HG03139 (cell line): ENCODE data around the gene TRIM66.
A peak's percentile ranks its signal among the peaks of the same experiment; 100 is the strongest.
"Not testable (repeated sequence)": the region's sequence is repeated elsewhere in the genome, so short reads cannot be mapped to it uniquely, and the experiment has no call there.

Source experiments
- ATAC-seq: cut with Tn5 transposase; IDR thresholded peaks from one replicate; pipeline ENCODE4 v1.9.1; 2021; ENCODE audit not compliant: unreplicated experiment

TRIM66 gene

DNA sequence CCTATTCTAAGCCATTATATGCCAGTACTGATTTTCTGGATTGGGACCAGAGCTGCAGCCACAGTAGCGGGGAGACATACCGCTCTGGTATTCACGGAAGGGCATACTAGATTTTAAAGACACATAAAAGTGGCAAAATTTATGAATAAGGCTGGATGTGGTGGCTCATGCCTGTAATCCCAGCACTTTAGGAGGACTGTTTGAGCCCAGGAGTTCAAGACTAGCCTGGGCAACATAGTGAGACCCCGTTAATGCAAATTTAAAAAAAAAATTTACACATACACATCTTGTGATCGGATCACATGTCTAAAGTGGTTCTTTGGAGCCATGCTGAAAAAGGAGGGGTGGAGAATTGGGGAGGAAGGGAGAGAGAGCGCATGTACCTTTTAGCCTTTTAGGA, 9.1 kb upstream of the TRIM66 start:
- ATAC-seq, result no peak

DNA sequence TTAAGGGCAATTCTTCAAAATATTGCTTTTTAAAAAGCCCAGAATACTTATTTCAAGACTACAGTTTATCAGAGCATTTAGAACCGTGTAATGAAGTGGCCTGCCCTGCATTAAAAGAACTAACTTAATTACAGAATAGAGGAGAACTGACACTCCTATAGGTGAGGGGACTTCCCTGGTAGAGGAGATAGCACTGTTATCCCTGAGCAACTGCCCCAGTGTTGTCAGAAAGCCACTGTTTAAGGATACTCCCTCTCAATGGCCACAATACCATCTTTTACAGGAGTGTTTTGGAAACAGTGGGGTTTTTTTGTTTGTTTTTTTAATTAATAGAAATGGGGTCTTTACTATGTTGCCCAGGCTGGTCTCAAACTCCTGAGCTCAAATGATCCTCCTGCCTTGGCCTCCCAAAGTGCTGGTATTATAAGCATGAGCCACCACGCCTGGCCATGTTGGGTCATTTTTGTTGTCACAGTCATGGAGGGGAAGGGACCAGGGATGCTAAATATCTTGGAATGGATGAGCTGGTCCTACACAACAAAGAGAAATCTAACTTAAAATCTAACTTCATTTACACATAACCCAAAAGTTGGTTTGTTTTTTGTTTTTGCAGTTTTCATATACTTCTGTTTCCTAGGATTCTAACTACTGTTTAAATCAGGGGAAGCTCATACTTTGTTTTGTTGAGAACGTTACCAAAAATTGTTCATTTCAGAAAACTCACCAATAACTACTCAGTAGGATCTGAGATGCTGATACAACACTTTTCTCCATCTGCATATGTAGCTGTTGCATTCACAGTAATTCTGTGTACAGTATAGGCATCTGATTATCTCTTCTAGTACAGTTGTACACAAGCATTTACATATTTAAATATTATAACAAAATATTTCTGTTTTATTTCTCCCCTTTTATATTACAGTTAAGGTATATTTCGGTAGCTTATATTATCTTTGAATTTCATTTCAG, 8.2 kb upstream of the TRIM66 start:
- no peak for ATAC-seq

DNA sequence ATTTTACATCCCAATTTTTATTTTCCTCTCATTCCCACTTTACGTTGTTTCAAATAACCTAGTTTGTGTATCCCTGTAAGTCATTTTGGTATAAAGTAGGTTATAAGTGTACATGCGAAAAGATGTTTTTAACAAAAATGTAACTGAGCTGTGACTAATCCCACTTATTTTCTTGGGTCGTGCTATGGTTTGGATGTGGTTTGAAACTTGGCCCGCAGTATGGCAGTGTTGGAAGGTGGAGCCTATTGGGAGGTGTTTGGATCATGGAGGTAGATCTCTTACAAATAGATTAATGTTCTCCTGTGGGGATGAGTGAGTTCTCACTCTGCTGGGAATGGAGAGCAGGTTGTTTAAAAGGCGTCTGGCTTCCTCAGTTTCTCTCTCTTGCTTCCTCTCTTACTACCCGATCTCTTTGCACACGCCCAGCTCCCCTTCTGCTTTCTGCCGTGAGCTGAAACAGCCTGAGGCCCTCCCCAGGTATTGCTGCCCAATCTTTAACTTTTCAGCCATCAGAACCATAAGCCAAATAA, 7.3 kb upstream of the TRIM66 start:
- no peak for ATAC-seq

DNA sequence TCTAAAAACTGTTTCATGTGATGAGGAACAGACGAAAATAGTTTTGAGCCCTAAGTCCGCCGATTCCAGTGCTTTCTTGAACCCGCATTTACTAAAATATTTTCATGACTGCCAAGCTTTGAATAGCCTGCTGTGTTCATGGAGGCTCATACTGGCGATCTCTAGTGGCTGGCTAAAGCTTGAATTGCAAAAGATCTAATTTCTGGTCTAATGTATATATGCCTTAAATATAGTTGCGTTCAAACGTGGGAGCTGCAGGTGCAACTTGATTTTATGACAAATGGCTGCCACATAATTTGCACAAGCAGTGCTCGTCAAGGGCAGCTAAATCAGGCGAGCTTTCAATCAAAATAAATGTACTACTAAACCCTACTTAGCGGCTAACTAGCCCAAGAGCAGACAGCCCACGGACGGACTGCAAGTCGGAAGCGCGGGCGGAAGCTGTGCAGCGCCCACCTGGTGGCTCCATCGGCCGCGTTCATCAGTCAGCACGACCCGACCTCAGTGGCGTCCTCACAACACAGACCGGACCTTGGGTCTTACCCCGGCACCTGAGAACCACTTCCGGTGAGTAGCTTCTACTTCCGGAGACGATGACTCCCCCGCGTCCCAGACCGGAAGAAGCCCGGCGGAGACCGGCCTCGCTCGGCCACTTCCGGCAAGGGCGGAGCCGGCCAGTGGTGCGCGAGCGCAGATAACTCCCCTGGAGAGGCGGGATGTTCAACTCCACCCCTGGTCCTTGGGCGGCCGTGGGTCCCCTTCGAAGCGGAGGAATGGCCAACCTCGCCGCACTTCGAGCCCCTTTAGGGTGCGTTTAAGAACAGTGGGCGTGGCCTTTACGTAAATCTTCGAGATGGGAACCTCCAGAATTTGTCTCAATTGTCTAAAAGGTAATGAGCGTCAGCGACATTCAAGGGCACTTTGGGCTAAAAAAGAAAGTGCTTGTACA, 6.2 kb upstream of the TRIM66 start:
- ATAC-seq, result peak; percentile 93

DNA sequence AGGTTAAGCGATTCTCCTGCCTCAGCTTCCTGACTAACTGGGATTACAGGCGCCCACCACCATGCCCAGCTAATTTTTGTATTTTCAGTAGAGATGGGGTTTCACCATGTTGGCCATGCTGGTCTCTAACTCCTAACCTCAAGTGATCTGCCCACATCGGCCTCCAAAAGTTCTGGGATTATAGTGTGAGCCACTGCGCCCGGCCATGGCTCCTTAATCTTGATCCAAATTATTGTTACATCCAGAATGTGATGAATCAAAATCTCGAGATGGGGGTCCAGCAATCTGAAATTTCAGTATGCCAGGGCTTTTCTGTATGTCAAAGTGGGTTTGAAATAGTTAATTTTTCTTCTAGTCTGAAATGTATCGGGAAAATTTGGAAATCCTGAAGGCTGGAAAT, 3.9 kb upstream of the TRIM66 start:
- no peak for ATAC-seq

DNA sequence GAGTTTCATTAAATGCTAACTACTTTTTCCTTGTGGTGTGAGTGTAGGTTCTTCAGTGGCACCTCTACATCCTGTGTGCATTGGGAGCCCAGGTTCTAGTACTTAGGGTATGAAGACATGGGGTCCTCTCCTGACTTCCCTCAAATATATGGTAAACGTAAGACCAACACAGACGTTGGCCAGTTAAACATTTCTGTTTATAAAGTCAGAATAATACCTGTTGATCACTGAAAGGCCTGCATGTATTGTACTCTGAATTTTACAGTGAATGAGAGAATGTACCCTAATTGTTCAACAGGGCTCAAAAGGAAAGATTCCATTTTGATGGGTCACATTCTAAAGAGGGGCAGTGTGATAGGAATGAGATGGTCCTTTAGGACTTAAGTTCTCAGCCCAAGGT, 3.4 kb upstream of the TRIM66 start:
- ATAC-seq, result no peak

DNA sequence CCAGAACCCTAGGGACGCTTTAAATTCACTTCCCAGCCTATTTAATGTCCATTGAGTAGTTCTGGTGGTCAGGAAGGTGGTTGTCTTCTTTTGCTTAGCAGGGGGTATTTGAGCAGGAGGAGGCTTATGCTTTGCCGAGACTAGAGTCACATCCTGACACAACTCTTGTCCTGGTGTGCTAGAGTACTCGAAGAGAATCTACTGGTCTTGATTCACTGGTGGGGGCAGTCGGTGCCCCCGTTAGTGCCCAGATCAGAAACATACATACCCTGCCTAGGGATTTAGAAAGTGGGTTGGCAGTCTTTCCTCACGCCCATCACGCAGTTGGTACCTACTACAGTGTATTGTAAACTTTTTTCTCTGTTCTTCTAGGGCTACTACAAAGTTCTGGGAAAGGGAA, 2.8 kb upstream of the TRIM66 start:
- ATAC-seq, result no peak

DNA sequence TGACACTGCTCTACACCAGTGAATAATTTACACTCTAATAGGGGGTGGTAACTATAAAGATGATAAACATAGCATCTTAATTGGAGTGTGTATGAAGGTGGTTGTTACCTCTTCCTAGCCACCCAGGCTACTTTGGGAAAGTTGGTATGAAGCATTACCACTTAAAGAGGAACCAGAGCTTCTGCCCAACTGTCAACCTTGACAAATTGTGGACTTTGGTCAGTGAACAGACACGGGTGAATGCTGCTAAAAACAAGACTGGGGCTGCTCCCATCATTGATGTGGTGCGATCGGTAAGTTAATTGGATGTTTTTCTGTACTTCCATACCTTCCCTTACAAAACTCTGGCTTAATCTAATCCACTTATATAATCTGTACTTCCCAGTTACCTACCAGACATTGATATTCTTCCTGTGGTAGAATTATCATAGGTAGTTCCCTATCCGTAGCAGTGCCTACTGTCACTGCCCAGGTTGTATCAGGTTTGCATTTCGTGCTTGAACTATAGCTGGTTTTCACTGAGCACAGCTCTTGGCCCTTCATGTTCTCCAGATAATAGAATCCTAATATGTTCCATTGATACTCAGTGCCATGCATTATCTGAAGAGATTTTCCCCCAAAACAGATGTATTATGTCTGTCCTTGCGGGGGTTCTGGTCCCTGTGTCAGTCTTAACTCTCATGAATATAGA, 2.3 kb upstream of the TRIM66 start:
- ATAC-seq, result no peak

DNA sequence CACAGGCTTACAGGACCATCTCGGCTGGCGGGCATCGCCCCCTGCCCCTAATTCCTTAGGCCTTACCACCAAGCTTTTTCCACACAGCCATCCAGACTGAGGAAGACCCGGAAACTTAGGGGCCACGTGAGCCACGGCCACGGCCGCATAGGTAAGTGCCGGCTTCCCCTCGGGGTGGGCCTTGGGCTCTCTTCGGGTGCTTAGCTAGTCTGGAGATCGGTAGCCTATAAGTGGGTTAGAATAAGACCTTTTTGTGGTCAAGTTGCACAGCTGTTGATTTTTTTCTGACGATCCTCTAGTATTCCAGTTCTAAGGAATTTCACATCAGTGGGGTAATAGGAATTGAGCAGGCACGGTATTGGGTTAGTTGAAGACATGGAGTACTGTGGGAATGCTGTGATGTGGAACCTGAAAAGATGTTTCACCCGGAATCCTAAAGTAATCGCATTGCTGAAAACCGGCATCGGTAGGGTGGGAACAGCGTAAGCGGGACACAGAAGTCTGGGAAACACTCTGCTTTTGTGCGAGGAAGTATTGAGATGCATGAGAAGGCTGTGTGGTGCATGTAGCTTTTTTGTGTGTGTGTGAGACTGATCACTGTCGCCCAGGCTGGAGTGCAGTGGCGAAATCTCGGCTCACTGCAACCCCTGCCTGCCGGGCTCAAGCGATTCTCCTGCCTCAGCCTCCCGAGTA, 796 bp upstream of the TRIM66 start:
- no peak for ATAC-seq

DNA sequence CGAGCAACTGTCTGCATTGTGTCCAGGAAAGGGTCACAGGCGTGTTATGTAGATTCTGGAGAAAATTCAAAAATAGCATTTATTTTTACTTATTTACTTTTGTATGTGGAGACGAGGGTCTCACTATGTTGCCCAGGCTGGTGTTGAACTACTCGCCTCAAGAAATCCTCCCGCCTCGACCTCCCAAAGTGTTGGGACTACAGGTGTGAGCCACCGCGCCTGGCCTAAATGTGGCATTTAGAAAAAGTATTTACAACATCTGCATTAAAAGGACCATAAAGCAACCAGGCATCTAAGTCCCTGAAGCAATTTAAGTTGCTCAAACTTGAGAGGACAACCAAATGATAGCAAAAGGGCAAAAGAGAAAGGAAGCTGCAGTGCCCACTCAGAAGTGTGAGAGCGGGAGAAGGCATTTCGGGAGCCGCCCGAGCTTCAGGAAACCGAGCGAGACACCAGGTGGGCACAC, 595 bp downstream of the TRIM66 start:
- no peak for ATAC-seq

DNA sequence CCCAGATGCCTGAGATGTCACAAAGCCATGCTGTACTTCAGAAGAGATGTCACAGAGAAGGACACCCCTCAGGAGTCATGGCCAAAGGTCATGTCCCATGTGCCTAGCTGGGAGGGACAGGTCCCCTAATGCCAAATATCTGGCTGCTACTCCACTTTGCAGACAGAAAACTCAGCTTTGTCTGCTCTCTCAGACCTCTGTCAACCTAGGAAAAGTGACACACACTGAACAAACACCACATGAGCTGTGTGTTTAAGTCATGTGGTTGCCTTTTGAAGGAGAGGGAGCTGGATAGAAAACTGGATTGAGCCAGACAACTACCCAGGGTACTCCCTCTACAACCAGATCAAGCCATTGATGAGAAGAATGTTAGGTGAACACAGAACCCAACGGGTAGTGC, 3.5 kb downstream of the TRIM66 start:
- ATAC-seq, result no peak

DNA sequence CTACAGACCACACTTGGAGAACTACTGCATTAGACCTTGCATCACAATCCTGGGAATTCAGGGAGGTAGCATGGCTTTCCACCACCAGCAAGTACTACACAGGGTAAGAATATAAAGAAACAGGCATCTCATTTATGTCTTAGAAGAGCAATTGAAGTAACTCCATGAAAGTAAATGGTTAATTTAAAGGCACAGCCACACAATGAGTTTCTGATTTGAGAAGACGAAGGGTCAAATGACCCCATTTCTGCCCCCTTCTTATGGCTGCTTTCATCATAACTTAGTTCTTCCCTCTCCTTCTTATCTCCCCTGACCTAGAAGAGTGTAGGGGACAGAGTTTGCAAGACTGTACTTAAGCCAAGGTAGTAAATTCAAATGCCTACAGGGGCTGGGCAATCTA, 6.0 kb downstream of the TRIM66 start:
- no peak for ATAC-seq

DNA sequence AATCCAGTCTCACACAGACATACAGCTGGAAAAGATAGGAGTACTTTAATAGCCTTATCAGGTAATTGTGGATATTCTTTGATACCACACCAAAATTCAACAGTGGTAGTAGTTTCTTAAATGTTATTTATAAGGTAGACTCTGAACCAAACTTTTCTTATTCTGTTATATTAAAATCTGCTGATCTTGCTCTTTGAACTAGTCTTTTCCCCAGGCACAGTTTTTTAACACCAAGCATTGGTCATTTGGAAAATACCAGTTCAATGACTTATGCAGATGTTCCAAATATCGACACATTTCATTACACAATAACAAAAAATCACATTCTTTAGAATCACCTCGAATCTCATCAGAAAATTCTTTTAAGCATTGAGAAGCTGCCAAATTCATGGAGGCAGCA, 7.6 kb downstream of the TRIM66 start:
- ATAC-seq, result no peak

DNA sequence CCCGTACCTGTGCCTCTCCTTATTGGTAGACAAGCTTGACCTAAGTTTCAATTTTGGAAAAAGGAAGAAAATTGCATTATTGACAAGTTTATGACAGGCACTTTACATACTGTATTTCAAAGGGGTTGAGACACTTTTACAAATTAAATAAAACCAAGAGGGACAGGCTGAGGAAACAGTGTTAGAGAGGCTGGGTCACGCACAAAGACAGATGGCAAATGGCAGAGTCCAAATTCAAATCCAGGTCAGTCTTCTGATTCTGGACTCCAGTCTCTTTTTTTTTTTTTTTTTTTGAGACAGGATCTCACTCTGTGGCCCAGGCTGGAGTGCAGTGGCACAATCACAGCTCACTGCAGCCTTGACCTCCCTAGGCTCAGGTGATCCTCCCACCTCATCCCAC, 10.1 kb downstream of the TRIM66 start:
- no peak for ATAC-seq

DNA sequence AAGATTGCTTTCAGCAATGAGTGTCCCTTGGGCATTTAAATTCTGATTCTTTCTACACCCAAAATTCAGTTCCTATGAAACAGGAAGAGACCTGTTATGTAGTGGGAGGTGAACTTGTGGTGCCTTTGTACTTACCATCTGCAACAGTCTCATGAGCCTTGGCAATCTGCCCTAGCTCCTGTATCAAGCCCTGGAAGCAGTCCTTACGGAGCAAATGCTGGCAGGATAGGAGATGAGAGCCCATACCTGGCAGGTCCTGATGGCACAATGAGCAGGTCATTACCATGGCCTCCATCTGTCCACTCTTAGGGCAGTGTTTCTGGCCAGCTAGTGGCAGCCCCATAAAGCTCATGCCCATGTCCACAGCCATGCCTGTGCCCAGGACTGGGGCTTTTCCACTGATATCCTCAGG, 10.8 kb downstream of the TRIM66 start:
- ATAC-seq, result no peak

DNA sequence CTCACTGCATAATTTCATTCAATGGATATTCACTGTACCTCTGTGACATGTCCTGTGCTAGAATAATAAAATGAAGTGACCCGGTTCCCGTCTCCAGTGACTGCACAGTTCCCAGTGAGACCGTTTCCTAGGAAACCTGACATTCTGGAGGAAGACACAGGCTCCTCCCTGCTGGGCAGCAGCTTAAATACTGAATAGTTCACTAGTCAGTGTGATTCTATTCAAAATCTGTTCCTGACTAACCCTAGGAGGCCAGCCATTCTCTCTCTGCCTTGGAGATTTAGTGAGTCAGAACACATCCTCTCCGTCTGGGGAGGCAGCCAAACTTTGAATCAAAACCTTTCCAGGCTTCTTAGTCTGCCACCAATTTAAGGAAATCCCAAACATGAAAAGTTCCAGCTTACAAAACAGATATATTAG, 11.3 kb downstream of the TRIM66 start:
- ATAC-seq, result no peak

DNA sequence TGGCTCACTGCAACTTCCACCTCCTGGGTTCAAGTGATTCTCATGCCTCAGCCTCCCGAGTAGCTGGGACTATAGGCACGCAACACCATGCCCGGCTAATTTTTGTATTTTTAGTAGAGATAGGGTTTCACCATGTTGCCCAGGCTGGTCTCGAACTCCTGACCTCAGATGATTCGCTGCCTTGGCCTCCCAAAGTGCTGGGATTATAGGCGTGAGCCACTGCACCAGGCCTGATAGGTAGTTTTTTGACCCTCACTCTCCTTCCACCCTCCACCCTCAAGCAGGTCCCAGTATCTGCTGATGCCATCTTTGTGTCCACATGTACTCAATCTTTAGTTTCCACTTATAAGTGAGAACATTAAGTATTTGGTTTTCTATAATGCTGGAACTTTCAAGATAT, 12.4 kb downstream of the TRIM66 start:
- not testable (repeated sequence) for ATAC-seq

DNA sequence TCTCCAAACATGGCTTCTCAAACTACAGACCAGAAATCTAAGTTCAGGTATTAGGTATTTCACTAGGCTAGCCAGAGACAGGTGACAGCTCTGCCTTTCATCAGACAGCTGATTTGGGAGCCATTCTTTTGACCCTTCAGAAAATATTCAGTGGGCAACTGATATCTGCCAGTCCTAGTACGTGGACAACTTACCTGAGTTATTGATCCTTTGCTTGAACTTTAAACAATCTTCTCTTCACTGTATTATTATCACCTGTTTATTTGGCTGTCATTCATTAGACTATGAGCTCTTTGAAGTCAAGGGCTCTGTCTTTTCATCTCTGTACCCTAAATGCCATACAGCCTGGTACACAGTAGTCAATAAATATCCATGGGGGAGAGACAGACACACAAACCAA, 17.2 kb downstream of the TRIM66 start:
- ATAC-seq, result no peak

DNA sequence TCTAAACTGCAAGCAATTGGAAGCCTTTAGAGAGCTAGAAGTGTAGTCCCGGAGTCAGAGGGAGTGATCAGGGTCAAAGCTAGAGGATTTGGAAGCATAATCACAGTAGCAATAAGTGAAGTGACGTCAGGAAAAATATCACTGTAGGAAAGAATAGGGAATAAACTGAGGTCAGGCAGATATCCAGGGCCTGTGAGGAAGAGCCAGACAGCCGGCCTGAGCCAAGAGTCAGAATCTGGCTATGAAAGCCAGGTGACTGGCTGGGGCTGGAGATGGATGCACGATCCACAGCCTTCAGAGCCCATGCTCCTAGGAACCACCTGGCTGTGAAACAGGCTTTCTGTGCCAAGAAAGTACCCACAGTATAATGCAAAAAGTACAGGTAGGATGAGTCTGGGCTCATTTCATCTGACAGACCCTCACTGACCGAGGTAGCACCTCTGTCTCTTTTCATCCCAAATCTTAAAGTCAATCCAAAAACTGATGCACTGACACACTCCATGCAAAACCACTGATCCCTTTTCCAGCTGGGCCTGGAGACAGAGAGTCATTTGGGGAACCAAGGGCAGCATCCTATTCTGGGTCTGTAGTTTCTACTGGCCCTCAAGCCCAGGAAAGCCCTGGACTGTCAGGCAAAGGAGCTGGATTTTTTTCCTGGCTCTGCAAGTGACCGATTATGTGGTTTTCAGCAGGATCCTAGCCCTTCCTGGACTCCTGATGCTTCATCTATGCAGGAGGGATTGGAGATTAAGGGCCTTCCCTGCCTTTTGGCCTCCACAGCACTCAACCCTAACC, 21.3 kb downstream of the TRIM66 start:
- no peak for ATAC-seq
